Breast epithelium (tissue), 4 donors: ENCODE results near the gene BARHL1. TPM values are rescaled to one million over a fixed set of nuclear protein-coding genes. Genes with fewer than 3 reads are reported as not detected.
A peak's percentile ranks its signal among the peaks of the same experiment; 100 is the strongest.

Experiments used
- DNase-seq, 2 donors: peaks; one replicate each; pipeline ENCODE4 v3.0.0-alpha.2; 2019; ENCODE audit warnings: low spot score in 2 of 2
- H3K27ac ChIP-seq, 2 donors: fragments of 200-600 bp; sonication (generic) in 1 of 2; one replicate each; pipeline ENCODE4 v1.5.1; 2016 to 2019; ENCODE audit warnings: mild to moderate bottlenecking in 1 of 2
- H3K27me3 ChIP-seq, 2 donors: fragments of 200-600 bp; sonication (generic) in 1 of 2; one replicate each; pipeline versions ENCODE4 v1.5.1 to v1.6.0; 2017 to 2019; ENCODE audit warnings: control low read depth in 1 of 2, mild to moderate bottlenecking in 1 of 2
- H3K36me3 ChIP-seq: fragments of 200-600 bp; one replicate; pipeline ENCODE4 v1.5.1; 2019
- H3K4me1 ChIP-seq, 2 donors: fragments of 200-600 bp; sonication (generic); one replicate each; pipeline ENCODE4 v1.5.1; 2016 to 2019; ENCODE audit warnings: control low read depth in 1 of 2
- H3K4me3 ChIP-seq, 3 donors: fragments of 200-600 bp; sonication (generic); 1 replicate in 2 of 3; 2 replicates in 1 of 3; pipeline ENCODE4 v1.5.1; 2016 to 2019; ENCODE audit warnings: mild to moderate bottlenecking in 3 of 3, moderate library complexity in 2 of 3
- H3K9me3 ChIP-seq, 2 donors: fragments of 200-600 bp; sonication (generic) in 1 of 2; one replicate each; pipeline ENCODE4 v1.5.1; 2016 to 2019; ENCODE audit warnings: control low read depth in 1 of 2
- CTCF ChIP-seq, 3 donors: fragments of 450-650 bp; IDR thresholded peaks; one replicate each; pipeline ENCODE4 v1.5.1; 2016 to 2017; ENCODE audit warnings: antibody characterized with exemption in 3 of 3, mild to moderate bottlenecking in 3 of 3, moderate library complexity in 3 of 3
- POLR2A ChIP-seq: fragments of 450-650 bp; IDR thresholded peaks from one replicate; pipeline ENCODE4 v1.6.1; 2016; ENCODE audit warnings: antibody characterized with exemption, mild to moderate bottlenecking, moderate library complexity
- POLR2AphosphoS5 ChIP-seq, 3 donors: sonication (generic); formaldehyde crosslinking; IDR thresholded peaks; one replicate each; pipeline ENCODE4 v1.6.1; 2017; ENCODE audit warnings: antibody characterized with exemption in 3 of 3
- intact Hi-C: fragments of 100-400 bp; cut with DNase I; formaldehyde crosslinking; loops from one replicate; pipeline ENCODE4 v1.15.1; 2023; ENCODE audit warnings: low total_unique reads
- total RNA-seq, 3 donors: library from RNA; depleted of rRNA; stranded (reverse); fragments of >200 nt; gene quantifications; one replicate each; pipeline ENCODE4 v1.1.0, GENCODE V29; 2016

BARHL1 gene
- total RNA-seq, 3 donors from 2014 or later, result not detected

DNA sequence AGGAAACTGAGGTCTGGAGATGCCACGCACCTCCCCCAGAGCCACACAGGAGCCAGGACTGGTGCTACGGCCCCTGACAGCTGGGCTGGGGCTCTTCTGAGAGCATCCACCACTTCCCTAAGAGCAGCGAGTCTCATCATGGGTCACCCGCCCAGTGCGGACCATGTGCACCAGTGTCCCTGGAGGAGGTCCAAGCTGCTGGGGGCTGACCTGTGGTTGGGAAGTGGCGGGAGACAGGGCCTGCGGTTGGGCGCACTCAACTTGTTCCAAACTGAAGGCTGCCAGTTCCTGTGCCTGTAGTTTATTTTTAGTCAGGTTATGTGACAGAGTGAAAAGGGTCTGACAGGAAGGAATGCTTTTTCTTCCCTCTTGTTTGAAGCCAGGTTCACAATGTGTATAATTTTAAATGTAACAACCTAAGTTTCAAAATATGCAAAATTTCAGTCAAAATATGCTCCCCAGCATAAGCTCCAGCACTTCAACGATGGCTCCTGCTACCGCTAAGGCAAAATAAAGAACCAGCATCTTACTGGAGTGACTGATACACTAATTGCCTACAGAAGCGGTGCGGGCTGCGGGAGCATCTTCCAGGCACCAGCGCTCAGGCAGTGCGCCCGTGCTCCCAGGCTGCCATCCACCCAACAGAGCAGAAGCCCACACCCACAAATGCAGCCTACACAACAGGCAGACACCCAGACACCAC is 14.8 kb downstream of the BARHL1 start:
- no peaks in the 10 kb centered on the region for H3K9me3 ChIP-seq
- no peaks in the 10 kb centered on the region for H3K27me3 ChIP-seq
- no peaks in the 10 kb centered on the region for H3K4me1 ChIP-seq
- peak; percentile 25 to 49 for DNase-seq
- H3K27ac ChIP-seq, result no peak overlapping the region
- intact Hi-C loops, result no loop called here
- TF ChIP-seq POLR2AphosphoS5 (IDR thresholded peaks at IDR 0.05) (no peak), CTCF (IDR thresholded peaks at IDR 0.05) (no peak), POLR2A (no peak)
- no peak overlapping the region for H3K4me3 ChIP-seq
- H3K36me3 ChIP-seq, result no peaks in the 10 kb centered on the region

- H3K36me3 ChIP-seq, result no peaks in the 10 kb centered on the region
- DNase-seq, result peak in 1 of 2 donors; percentile 24
These were observed 18.0 kb downstream of the BARHL1 start for GRCh38 chr9:132600326-132600984.

GRCh38 chr9:132602207-132602606 is 19.8 kb downstream of the BARHL1 start:
- Histone ChIP-seq H3K9me3 (no peaks in the 10 kb centered on the region), H3K4me3 (no peak overlapping the region), H3K36me3 (no peaks in the 10 kb centered on the region), H3K27ac (no peak overlapping the region), H3K4me1 (no peaks in the 10 kb centered on the region), H3K27me3 (no peaks in the 10 kb centered on the region)
- TF ChIP-seq POLR2A (no peak), CTCF (IDR thresholded peaks at IDR 0.05) (no peak), POLR2AphosphoS5 (IDR thresholded peaks at IDR 0.05) (no peak)
- DNase-seq, result no peak
- intact Hi-C loops, result loop anchor here (5.0 kb wide), 1 partner anchor 1030 kb away; no protein-coding TSS in a partner anchor

More at GRCh38 chr9:132600326-132600984, 18.0 kb downstream of the BARHL1 start:
- intact Hi-C loops, result loop anchor here (5.0 kb wide), 1 partner anchor 1032 kb away; no protein-coding TSS in a partner anchor
- no peak overlapping the region for H3K4me3 ChIP-seq
- no peak overlapping the region for H3K27ac ChIP-seq
- no peak for TF ChIP-seq POLR2AphosphoS5 (IDR thresholded peaks at IDR 0.05)
- no peak for TF ChIP-seq CTCF (IDR thresholded peaks at IDR 0.05)
- TF ChIP-seq POLR2A, result no peak
- no peaks in the 10 kb centered on the region for H3K4me1 ChIP-seq
- no peaks in the 10 kb centered on the region for H3K27me3 ChIP-seq
- no peaks in the 10 kb centered on the region for H3K9me3 ChIP-seq

DNA sequence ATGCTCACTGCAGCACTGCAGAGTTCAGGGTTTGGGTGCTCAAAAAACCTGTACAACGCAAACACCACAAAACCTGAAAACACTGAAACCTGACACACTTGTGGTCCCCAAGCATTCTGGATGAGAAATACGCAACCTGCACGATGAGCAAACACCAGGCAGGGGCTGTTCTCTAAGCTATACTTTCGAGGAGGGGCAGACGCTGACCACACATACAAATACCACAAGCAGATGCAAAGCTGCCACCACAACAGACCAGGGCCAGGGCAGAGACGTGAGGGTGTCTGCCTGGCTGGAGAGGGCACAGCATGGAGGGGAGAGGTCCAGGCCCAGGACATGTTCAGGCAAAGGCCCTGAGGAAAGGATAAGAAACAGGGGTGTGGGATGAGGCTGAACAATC is 23.0 kb downstream of the BARHL1 start:
- no peaks in the 10 kb centered on the region for H3K27me3 ChIP-seq
- H3K4me1 ChIP-seq, result no peaks in the 10 kb centered on the region
- intact Hi-C loops, result no loop called here
- no peak overlapping the region for H3K4me3 ChIP-seq
- no peak overlapping the region for H3K27ac ChIP-seq
- no peaks in the 10 kb centered on the region for H3K36me3 ChIP-seq
- no peak for TF ChIP-seq CTCF (IDR thresholded peaks at IDR 0.05)
- TF ChIP-seq POLR2AphosphoS5 (IDR thresholded peaks at IDR 0.05), result no peak
- no peak for TF ChIP-seq POLR2A
- no peaks in the 10 kb centered on the region for H3K9me3 ChIP-seq
- DNase-seq, result no peak

- H3K36me3 ChIP-seq, result no peaks in the 10 kb centered on the region
- DNase-seq, result no peak
These were observed 23.7 kb downstream of the BARHL1 start for GRCh38 chr9:132606066-132606465.

More at GRCh38 chr9:132606066-132606465, 23.7 kb downstream of the BARHL1 start:
- TF ChIP-seq POLR2A (no peak), POLR2AphosphoS5 (IDR thresholded peaks at IDR 0.05) (no peak), CTCF (IDR thresholded peaks at IDR 0.05) (no peak)
- H3K9me3 ChIP-seq, result no peaks in the 10 kb centered on the region
- intact Hi-C loops, result no loop called here
- H3K4me1 ChIP-seq, result no peaks in the 10 kb centered on the region
- no peaks in the 10 kb centered on the region for H3K27me3 ChIP-seq
- H3K4me3 ChIP-seq, result no peak overlapping the region
- no peak overlapping the region for H3K27ac ChIP-seq
